Stimulated activated CD8-positive, alpha-beta memory T cell treated with anti-CD3 and anti-CD28 coated beads, Interleukin-15, amount 100 ng/mL, for 1 hour (primary cell): ENCODE data around the gene CACFD1.

Experiments used
- DNase-seq: peaks from one replicate; pipeline ENCODE4 v3.0.0-alpha.2; 2020; ENCODE audit warnings: low read depth

The CACFD1 gene

DNA sequence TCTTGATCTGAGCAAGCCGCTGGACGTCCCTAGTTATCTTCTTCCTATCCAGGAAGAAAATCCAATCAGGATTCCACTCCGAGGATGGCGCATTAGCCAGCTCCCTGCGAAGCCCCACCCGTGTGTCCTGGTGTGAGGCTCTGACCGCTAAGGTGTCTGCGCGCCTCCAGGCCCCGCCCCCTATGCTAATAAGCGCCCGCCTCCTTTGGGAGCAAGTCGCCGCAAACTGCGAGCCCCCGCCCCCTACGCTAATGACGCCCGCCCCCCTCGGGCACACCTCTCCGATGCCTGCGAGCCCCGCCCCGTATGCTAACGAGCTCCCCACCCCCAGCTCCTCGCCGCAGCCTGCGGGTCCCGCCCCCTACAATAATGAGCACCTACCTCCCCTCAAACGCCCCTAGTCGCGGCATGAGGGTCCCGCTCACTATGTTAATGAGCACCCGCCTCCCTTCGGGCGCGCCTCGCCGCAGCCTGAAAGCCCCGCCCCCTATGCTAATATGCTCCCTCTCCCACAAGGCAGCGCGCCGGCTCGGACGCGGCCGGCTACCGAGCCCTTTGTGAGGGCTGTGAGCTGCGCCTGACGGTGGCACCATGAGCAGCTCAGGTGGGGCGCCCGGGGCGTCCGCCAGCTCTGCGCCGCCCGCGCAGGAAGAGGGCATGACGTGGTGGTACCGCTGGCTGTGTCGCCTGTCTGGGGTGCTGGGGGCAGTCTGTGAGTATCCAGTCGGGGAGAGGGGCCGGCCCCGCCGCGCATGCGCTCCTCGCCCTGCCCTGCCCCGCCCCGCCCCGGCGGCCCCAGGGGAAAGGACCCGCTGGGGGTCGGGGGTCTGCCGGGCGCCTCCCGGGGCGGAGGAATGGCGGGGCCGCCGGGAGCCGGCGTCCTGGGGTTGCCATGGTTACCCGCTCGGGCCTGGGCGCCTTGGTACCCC is at the start of gene CACFD1:
CACFD1 (plus strand) TSS at position 503 of the 929 bp plus-strand sequence; CDS start at position 592, 89 bp downstream.
- peak; percentile 85 for DNase-seq

DNA sequence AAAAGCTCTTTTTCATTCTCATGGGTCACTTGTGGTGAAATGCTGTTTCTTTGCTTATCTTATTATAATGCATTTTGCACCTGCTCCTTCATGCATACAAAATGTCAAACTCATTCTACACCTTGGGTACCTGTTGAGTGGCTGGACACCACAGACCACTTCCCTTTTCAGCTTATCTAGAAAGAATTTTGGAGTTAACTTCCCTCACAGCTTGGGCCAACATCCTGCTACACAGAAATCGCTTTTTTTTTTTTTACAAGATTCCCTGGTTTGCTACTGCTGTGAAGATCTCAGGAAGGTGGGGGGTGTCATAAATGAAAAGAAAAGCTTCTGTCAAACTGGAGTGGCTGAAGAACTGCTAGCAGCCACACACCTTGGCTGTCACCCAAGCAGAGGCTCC is 44.6 kb upstream of the CACFD1 start:
- DNase-seq: no peak

DNA sequence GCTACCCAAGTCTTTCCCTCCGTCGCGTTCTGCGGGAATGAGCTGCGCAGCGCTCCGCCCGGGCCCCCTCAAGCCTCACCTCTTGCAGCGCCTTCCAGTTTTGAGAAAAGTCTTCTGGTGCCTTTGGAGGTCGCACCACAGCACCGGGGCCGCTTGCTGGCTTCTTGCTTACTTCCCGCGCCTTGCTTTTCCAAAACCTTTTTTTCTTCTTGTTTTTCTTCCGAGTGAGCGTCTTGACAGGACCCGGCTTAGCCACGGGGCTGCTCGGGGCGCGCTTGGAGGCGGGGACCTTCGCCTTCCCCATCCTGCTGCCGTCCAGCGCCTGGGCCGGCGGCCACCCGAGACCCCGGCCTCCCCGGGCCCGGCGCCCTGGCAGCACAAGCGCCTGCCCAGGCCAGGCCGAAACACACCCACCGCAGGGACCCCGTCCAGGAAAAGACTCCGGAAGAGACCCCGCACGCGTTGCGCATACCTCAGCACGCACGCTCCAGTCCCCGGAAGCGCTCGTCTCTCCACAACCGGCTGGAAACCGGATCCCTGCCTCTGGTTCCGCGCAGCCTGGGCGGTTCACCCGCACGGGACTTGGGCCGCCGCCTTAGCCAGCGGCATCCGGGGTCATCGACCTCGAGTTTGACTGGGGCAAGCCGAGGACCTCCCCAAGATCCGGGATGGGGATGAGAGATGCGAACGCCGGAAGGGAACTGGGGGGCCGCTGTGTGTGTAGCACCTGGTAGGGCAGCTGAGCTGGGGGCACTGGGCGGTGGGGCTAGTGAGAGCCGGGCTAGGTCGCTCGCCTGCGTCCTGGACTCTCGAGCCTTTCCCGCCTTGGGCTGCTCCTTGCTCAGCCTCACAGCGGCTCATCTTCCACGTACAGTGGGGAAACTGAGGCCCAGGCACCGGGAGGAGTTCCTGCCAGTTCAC is 42.0 kb upstream of the CACFD1 start, which contains the start of gene REXO4:
REXO4 (minus strand) TSS at position 470 of the 921 bp plus-strand sequence; CDS start at position 304, 166 bp downstream.
- peak; percentile 64 for DNase-seq

DNA sequence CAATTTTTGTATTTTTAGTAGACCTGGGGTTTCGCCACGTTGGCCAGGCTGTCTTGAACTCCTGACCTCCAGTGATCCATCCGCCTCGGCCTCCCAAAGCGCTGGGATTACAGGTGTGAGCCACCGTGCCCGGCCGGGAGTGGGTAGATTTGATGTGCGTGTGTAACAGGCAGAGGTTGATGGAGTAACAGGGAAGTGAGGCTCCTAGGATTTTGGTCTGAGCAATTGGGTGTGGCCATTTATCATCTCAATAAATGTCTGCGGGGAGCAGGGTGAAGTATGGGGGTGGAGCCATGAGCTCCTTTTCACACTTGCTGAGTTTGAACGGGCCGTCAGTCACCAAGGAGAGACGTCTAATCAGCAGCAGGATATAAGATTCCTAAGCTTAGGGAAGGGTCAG is 40.8 kb upstream of the CACFD1 start:
- DNase-seq: no peak

DNA sequence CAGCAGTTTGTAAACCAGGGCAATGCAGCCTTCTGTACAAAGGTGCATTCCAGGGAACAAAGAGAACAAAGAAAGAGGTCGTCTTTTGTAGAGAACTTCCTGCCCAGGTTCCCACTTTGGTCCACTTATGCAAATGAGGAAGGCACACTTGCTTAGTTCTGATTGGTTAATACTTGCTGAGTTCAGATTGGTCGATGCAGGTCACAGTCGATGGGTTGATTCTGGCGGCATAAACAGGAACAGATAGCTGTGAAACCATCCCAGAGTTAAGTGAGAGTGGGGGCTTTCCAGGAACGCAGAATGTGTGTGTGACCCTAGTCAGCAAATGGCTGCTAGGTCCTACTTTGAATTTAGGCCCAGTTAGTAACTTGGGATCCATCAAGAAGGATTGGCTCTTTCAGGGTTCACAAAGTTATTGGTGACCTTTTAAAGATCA is 39.4 kb upstream of the CACFD1 start:
- no peak for DNase-seq

DNA sequence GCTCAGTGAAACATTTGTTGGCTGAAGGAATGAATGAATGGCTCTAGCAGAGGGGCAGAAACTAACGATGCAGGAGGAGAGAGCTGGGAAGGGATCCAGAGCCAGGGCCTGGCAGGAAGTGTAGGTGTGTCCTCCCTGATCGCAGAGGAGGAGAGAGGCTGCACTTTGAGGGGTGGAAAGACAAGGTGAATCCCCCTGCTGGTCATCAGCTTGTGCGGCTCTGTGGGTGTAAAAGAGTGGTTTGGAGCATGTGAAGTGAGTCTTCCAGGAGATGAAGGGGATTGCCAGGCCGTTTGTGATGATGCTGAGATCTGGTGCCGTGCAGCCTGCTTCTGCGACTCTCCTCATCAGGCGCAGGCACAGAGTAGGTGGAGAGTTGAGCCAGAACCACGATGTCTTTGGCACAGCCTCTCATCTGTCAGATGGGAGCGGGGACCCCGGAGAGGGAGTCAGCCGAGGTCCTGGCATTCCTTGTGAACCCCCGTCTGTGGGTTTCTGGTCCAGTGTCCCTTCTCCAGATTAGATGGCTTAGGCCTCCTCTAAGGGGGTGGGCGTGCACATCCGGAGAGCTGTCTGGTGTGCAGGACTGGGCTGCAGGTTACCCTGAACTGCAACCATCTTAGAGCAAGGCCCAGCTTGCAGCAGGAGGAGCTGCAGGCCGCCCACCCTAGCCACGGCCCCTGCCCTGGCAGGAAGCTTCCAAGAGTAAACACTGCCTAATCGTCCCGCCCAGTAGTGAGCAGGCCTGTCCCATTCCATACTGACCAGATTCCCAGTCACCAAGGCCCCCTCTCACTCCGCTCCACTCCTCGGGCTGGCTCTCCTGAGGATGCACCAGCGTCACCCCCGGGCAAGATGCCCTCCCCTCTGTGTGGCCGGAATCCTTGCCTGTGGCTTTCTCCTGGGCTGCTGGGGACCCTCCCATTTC is 37.9 kb upstream of the CACFD1 start, which contains the start of gene ADAMTS13:
ADAMTS13 (plus strand) TSS at position 753 of the 928 bp plus-strand sequence; CDS start at position 830, 77 bp downstream.
- DNase-seq: no peak

DNA sequence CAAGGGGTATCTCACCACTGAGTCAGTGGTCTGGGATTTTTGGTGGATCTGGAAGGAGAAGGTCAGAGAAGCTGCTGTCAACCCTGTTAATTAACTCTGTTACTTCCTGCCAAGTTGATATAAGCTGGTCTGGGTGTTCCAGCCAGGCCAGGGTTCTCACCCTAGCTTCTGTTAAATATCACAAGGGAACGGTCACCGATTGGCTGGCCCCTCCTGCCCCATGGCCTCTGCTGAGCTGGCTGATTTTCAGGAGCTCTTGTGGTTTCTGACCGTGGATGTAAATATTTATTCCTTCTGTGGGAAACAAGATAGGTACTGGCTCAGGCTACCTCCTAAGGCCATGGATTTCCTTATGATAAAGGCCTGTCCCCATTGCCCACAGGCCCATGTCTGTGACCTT is 36.6 kb upstream of the CACFD1 start:
- no peak for DNase-seq

DNA sequence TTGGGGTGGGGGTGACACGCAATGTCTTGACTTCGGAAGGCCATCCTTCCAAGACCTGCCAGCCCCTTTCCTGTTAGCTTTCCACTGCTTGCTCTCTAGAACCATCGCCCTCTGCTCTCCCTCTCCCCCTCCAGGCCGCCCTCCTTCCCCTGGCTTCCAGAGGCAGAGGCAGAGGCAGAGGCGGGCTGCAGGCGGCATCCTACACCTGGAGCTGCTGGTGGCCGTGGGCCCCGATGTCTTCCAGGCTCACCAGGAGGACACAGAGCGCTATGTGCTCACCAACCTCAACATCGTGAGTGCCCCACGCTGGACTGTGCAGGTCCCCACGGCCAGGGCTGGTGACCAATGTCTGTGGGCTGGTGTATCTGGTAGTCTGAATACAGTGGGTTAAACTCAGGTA is 35.6 kb upstream of the CACFD1 start:
- DNase-seq: no peak

DNA sequence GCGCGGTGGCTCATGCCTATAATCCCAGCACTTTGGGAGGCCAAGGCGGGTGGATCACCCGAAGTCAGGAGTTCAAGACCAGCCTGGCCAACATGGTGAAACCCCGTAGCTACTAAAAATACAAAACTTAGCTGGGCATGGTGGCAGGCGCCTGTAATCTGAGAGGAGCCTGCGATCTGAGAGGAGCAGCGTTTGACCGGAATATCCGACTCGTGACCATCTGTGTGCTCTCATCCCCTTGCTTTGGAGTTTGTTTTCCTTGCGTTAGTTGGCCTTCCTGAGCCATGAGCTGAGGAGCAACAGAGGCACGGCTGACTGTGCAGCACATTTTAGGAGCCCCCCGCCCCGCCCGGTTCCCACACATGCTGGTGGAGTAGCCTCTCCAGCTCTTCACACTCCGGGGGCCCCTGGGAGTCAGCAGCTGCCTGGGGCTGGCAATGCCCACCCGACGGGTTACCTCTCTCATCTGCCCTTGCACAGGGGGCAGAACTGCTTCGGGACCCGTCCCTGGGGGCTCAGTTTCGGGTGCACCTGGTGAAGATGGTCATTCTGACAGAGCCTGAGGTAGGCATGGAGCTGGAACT is 34.6 kb upstream of the CACFD1 start:
- DNase-seq: no peak

DNA sequence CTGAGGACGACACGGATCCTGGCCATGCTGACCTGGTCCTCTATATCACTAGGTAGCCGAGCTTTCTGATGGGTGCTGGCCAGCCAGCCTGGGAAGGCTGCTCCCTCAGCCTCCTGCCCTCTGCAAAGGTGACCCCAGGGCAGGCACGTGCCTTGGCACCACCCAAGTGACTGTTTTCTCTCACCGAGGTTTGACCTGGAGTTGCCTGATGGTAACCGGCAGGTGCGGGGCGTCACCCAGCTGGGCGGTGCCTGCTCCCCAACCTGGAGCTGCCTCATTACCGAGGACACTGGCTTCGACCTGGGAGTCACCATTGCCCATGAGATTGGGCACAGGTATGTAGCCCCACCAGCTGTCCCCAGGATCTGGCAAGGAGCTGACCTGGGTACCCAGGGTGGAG is 33.8 kb upstream of the CACFD1 start:
- no peak for DNase-seq

DNA sequence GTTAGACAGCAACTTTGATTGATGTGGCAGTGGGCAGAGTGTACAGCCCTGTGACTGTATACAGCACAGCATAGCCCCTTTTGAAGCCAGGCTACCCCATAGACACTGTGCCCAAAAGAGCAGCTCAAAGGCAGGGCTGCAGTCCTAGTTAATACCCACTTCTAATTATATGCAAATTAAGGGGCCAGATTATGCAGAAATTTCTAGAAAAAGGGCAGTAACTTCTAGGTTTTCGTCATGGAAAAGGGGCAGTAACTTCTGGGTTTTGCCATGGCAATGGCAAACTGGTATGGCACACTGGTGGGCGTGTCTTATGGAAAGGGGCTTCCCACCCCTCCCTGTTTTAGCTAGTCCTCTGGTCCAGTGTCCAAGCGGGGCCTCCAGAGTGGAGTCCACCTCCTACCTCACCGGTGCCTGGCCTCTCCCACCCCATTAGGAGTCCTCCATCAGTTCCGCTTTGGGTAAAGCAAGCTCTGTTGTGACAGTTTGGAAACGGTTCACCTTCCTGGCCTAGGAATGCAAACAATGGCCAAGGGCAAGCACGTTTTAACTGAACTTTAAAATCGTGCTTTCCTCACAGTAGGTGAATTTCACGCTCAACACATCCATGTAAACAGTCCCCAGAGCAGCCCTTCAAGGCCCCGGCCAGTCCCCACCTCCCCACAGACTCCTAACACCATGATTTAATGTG is 32.0 kb upstream of the CACFD1 start:
- DNase-seq: no peak

DNA sequence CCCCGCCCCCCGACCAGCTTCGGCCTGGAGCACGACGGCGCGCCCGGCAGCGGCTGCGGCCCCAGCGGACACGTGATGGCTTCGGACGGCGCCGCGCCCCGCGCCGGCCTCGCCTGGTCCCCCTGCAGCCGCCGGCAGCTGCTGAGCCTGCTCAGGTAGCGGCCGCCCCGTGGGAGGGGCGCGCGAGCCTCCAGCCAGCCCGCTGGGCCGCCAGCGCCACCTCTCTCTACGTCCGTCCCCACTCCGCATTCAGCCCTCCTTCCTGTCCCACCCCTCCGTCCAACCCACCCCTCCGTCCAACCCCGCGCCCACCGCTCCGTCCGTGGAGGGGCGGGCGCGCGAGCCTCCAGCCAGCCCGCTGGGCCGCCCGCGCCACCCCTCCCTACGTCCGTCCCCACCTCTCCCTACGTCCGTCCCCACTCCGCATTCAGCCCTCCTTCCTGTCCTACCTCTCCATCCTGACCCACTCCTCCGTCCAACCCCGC is 31.1 kb upstream of the CACFD1 start:
- no peak for DNase-seq

DNA sequence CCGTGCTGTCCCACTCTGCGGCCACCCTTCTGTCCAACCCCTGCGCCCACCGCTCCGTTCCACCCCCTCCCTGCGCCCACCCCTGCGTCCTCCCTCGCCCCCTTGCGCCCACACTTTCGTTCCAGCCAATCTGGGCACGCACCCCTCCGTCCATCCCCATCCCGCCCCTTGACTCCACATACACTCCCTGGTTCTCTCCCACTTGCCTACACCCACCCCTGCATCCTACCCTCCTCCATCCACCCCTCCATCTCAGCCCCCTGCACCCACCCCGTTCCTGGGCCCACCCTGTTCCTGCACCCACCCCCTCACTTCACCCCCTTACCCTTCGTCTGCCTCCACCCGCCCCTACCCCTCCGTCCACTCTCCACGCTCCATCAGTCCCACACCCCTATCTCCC is 30.6 kb upstream of the CACFD1 start:
- DNase-seq: no peak

DNA sequence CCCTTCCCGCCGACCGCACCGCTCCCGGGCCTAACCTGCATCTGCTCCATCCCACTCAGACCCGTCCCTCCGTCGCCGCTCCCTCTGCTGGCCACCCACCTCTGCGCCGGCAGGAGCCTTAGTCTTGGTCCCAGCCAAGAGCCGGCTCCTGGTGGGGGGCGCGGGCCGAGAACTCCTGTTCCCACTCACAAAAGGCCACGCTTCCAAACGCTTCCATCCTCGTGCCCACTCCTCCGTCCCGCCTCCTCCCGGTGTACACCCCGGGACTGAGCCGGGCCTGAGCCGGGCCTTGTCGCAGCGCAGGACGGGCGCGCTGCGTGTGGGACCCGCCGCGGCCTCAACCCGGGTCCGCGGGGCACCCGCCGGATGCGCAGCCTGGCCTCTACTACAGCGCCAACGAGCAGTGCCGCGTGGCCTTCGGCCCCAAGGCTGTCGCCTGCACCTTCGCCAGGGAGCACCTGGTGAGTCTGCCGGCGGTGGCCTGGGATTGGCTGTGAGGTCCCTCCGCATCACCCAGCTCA is 30.1 kb upstream of the CACFD1 start:
- DNase-seq: no peak

DNA sequence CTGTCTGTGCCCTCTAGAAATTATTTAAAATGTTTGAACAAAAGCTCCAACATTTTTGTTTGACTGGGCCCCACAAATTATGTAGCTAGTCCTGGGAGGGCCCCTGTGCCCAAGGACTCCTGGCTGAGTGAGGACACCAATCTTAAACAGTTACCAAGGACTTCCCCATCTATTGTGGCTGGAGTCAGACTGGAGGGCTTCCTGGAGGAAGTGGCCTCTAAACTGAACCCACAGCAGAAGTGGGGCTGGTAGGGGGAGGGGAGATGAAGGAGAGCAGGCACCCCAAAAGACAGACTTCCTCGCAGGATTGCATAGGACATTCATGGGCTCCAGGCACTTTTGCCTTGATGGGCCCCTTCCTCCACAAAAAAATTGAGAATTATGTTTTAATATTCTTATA is 29.5 kb upstream of the CACFD1 start:
- no peak for DNase-seq

DNA sequence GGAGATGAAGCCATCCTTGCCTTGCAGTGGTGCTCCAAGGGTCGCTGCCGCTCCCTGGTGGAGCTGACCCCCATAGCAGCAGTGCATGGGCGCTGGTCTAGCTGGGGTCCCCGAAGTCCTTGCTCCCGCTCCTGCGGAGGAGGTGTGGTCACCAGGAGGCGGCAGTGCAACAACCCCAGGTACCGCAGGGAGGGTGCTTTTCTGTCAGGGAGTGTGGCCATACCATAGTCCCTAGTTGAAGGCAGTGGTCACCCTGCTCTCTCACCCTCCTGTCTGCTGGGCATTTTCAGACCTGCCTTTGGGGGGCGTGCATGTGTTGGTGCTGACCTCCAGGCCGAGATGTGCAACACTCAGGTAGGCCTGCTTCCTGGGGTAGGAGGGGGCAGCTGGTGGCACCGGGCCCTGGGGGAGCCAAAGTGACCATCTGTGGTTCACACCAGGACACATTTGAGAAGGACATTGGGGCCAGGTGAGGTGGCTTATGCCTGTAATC is 26.4 kb upstream of the CACFD1 start:
- DNase-seq: no peak

DNA sequence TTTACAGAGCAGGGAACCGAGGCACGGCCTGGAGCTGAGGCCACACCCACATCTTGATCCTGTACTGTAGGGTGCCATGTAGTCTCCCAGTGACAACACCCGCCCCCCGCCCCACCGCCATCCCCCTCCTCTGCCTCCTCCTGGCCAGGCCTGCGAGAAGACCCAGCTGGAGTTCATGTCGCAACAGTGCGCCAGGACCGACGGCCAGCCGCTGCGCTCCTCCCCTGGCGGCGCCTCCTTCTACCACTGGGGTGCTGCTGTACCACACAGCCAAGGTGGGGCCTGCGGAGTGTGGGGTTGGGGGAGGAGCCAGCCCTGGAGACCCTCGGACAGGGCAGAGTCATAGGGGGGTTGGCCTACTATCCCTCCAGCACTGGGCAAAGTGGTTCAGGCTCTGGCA is 23.1 kb upstream of the CACFD1 start:
- DNase-seq: no peak

DNA sequence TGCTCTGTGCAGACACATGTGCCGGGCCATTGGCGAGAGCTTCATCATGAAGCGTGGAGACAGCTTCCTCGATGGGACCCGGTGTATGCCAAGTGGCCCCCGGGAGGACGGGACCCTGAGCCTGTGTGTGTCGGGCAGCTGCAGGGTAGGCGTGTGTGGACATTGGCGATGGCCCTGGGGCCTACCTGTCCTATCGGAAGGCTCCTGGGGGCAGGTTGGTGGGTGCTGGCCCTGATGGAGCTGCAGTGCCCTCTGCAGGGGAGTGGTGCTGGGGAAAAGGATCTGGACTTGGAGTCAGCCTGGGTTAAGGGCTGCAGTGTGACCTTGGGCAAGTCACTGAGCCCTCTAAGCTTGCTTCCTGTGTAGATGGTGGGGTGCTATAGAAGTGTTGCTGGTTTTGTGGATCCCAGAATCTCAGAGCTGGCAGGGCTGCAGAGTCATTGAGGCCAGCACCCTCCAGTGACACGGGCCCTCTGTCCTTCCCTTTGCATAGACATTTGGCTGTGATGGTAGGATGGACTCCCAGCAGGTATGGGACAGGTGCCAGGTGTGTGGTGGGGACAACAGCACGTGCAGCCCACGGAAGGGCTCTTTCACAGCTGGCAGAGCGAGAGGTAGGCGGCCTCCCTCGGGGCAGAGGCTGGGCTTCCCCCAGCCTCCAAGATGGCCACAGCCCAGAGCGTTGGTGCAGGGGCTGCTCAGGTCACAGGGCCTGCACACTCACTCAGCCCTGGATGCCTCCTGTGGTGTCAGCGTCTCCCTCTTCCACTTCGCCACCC is 21.8 kb upstream of the CACFD1 start:
- no peak for DNase-seq

DNA sequence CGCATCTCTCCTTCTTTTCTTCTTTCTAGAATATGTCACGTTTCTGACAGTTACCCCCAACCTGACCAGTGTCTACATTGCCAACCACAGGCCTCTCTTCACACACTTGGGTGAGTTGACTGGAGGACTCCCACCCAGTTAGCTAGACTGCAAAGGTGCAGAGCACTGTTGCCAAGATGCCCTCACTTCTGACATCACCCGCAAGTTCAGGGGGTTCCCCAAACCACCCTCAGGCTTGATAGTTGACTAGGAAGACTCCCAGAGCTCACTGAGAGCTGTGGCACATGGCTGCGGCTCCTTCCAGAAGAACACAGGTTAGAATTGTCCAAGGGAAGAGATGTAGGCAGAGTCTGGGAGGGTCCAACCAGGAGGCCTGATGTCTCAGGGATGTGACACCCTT is 20.4 kb upstream of the CACFD1 start:
- no peak for DNase-seq
